T-helper 2 cell treated with Interferon-gamma antibody and Interleukin-4, amounts not matched to agents 5 μg/mL and 100 μg/mL, for 36 hours (primary cell): Measurements from ENCODE around the gene OCSTAMP.
A peak's percentile ranks its signal among the peaks of the same experiment; 100 is the strongest.

Experiments used
- DNase-seq: peaks from one replicate; pipeline ENCODE4 v3.0.0; 2021; ENCODE audit warnings: low spot score
- H3K27ac Mint-ChIP-seq: one replicate; pipeline ENCODE4 v1.8.0; 2021; ENCODE audit warnings: mild to moderate bottlenecking, mixed read lengths
- H3K27me3 Mint-ChIP-seq: one replicate; pipeline ENCODE4 v1.8.0; 2021; ENCODE audit warnings: low read depth, mixed read lengths
- H3K36me3 Mint-ChIP-seq: one replicate; pipeline ENCODE4 v1.8.0; 2021; ENCODE audit warnings: low read depth, mixed read lengths
- H3K4me1 Mint-ChIP-seq: one replicate; pipeline ENCODE4 v1.8.0; 2021; ENCODE audit warnings: low read depth, mixed read lengths
- H3K4me3 Mint-ChIP-seq: one replicate; pipeline ENCODE4 v1.8.0; 2022; ENCODE audit warnings: mild to moderate bottlenecking, moderate library complexity, mixed read lengths
- H3K9me3 Mint-ChIP-seq: one replicate; pipeline ENCODE4 v1.8.0; 2021; ENCODE audit warnings: mixed read lengths

The OCSTAMP gene

DNA sequence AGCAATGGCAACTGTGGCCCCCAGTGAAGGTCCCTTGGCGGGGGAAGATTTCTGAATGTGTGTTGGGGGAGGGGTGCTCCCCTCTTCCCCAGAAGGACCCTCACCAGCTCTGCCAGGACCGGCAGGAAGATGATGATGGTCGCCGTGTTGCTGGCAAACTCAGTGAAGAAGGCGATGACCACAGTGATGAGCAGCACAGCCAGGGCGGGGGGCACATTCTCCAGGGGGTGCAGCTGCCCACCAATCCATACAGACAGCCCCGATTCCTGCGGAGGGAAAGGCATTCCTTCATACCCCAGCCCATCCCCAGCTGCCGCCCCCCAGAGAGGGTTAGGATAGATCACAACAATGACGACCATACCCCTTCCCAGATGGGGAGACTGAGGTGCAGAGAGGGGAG, 15.7 kb upstream of the OCSTAMP start:
- Mint-ChIP-seq H3K27ac (no peak overlapping the region), H3K36me3 (no peaks in the 10 kb centered on the region), H3K4me3 (no peak overlapping the region), H3K27me3 (peaks cover 15% of the 10 kb centered on the region), H3K9me3 (no peaks in the 10 kb centered on the region), H3K4me1 (peaks cover 6% of the 10 kb centered on the region)
- DNase-seq = no peak

DNA sequence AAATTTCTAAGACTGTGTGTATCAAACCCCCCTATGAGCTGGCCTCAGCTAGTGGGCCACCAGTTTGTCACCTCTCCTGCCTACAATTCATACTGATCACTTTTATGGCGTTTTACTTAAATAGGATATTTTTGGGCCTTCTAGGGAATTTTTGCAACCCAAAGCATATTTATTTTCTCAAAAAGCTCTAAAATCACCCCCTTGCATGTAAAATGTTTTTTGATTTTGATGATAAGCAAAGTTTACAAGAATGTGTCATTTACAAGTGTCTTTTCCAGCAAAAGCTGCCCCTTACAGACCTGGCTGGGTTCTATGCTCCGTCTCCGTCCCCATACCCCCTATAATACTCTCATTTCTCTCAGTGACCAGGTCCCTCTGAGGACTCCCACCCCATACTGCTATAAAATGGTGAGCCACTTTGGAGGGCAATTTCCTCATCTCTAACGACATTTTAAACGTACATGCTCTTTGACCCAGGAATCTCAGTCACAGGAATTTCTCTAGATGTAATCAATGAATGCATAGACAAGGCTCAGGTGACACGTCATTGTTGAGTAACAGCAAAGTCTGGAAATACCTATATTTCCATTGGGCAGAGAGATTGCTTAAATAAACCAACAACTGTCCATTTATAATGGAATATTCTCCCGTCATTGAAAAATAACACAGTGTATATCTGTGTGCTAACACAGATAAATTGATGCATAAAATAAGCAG, 13.9 kb upstream of the OCSTAMP start:
- Mint-ChIP-seq H3K4me1 (peaks cover 22% of the 10 kb centered on the region), H3K9me3 (no peaks in the 10 kb centered on the region), H3K4me3 (no peak overlapping the region), H3K27me3 (peaks cover 15% of the 10 kb centered on the region), H3K36me3 (no peaks in the 10 kb centered on the region), H3K27ac (no peak overlapping the region)
- DNase-seq = no peak

DNA sequence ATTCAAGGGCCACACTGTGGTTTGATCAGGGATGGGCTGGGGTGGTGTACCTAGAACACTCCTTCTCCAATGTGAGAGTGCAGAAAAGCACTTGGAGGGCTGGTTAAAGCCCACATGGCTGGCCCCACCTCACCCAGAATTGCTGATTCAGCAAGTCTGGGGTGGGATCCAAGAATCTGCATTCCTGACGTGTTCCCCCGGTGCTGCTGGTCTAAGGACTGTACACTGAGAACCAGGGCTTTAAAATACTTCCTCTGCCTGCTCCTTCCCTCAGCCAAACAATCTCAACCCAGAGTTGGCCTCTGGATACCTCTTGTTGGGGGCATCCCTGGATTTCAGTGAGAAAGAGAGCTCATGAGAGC, 13.4 kb upstream of the OCSTAMP start:
- Mint-ChIP-seq H3K9me3 (no peaks in the 10 kb centered on the region), H3K27me3 (peaks cover 15% of the 10 kb centered on the region), H3K36me3 (no peaks in the 10 kb centered on the region), H3K4me3 (no peak overlapping the region), H3K27ac (no peak overlapping the region), H3K4me1 (peaks cover 23% of the 10 kb centered on the region)
- no peak for DNase-seq

DNA sequence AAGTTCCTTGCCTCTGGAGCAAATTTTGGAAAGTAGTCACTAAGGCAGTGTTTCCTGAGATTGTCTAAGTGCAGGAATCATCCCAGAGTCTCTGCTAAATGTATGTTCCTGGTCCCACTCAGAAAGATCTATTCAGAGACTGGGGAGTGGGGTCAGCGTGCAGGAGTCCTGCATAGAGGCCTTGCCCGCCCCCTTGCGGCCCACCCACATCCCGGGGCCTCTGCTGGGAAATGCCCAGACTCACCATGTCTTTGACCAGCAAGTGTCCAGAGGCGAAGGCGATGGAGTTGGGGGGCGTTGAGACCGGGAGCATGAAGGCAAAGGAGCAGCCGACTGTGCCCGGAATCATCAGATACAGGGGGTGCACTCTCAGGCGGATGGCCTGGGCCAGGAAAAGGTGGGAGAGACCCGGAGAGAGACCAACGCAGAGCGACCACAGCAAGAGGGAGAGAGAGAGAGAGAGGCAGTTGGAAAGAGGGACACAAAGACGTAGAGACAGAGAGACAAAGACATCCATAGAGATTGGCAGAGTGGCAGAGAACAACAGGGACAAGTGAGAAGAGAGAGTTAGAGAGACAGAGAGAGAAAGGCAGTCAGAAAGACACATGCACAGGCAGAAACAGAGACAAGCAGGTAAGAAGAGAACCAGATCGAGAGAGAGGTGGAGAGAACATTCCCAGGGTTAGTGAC, 12.9 kb upstream of the OCSTAMP start:
- Mint-ChIP-seq H3K36me3 (no peaks in the 10 kb centered on the region), H3K27ac (no peak overlapping the region), H3K27me3 (peaks cover 12% of the 10 kb centered on the region), H3K9me3 (no peaks in the 10 kb centered on the region), H3K4me1 (peaks cover 26% of the 10 kb centered on the region), H3K4me3 (no peak overlapping the region)
- no peak for DNase-seq

DNA sequence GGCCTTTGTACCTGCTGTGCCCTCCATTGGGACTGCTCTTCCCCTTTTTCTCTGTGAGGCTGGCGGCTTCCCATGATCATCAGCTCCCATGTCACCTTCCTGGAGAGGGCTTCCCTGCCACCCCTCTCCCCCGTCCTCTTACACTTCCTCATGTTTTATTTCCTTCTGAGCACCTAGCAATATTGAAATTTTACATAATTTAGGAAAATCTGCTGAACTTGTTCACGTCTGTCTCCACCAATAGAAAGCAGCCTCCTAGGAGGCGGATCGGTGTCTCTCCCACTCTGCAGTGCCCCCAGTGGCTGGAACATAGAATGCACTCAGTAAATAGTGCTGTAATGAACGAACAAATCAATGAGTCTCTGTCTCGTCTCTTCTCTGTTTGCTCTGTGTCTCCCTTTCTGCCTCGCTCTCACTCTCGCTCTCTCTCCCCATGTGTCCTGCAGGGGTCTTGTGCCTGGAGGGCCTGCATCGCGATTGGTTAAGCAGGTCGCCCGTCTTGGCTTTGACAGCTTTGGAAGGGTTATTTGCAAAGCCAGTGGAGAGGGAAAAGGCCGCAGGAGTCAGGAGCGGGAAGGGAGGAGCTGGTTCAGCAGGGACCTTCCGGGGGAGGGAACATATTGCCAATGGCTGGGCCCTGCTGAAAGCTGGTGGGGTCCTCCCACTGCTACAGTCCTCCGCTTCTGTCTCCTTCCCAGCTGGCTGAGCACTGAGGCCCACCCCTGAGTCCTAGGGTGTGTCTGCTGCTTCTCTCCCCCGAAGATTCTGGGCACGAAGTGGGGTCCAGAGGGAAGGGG, 12.1 kb upstream of the OCSTAMP start:
- Mint-ChIP-seq H3K4me3 (no peak overlapping the region), H3K4me1 (peaks cover 30% of the 10 kb centered on the region), H3K27me3 (peaks cover 9% of the 10 kb centered on the region), H3K36me3 (no peaks in the 10 kb centered on the region), H3K9me3 (no peaks in the 10 kb centered on the region), H3K27ac (no peak overlapping the region)
- peak; percentile 41 for DNase-seq

DNA sequence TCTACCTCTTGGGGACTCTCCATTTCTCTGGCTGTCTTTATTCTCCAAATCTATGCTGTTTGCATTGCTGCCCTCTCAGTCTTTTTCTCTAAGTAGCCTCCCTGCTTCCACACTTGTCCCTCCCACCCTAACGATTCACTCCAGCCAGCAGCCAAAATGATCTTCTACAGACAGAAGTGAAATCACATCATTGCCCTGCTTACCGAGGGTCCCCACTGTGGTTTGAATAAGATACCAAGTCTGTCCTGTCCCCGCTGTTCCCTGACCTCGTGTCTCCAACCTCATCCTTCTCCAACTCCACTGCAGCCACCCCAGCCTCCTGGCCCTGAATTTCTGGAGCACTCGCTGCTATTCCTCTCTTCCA, 11.5 kb upstream of the OCSTAMP start:
- no peak for DNase-seq
- Mint-ChIP-seq H3K27ac (no peak overlapping the region), H3K36me3 (no peaks in the 10 kb centered on the region), H3K4me1 (peaks cover 29% of the 10 kb centered on the region), H3K9me3 (no peaks in the 10 kb centered on the region), H3K4me3 (no peak overlapping the region), H3K27me3 (peaks cover 6% of the 10 kb centered on the region)

DNA sequence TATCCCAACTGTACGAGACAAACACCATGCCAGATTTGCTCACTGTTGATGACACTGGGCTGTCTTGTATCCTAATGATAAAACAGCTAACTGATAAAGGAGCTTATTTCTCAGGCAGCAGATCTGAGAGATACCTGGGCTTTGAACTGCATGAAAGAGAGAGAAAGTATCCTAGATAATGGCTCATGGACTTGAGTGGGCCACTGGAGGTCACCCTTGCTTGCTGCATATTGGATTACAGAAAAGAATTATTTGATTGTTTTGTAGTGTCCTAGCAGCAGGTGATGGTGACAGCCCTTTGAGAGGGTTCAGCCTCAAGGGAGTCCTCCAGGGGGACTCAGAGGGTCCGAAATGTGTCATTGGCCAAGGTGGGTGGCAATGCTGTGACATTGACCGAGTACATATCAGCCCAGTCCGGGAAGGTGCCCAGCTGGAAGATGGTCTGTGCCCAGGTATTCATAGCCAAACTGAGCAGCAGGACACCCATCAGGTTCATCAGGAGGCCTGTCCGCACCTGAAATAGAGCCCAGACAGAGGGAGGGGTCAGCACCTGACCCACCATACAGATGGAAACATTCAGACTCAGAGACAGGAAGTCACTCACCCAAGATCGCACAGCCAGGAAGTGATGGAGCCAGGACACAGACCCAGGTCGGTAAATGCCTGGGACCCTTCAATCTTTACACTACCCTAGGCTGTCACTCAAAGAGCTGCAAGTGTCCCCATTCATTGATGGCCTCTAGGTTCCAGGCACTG, 9.4 kb upstream of the OCSTAMP start:
- no peak overlapping the region for H3K4me3 Mint-ChIP-seq
- no peaks in the 10 kb centered on the region for H3K36me3 Mint-ChIP-seq

DNA sequence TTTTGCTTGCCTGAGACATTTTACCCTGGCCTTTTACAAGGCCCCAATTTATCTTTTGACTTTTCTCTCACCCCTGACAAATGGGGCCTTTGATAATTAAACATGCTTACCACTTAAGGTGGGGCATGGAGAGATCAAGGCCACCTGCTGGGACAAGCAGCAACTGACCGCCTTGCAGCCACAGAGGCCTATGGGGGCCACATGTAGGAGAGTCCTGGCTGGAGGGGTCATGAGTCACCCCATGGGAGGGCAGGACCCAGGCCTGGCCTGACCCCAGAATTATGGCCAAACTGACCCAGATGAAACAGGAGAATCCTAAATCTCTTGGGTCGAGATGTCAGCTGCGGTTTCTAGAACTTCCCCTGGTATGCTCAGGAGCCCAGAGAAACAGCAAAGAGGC, 8.5 kb upstream of the OCSTAMP start:
- no peak overlapping the region for H3K27ac Mint-ChIP-seq
- H3K4me1 Mint-ChIP-seq = peaks cover 41% of the 10 kb centered on the region
- DNase-seq = no peak
- H3K4me3 Mint-ChIP-seq = no peak overlapping the region
- H3K27me3 Mint-ChIP-seq = no peaks in the 10 kb centered on the region
- H3K9me3 Mint-ChIP-seq = no peaks in the 10 kb centered on the region
- H3K36me3 Mint-ChIP-seq = no peaks in the 10 kb centered on the region

More for the DNA sequence above, 9.4 kb upstream of the OCSTAMP start:
- no peak overlapping the region for H3K27ac Mint-ChIP-seq
- no peaks in the 10 kb centered on the region for H3K9me3 Mint-ChIP-seq
- DNase-seq = no peak
- H3K4me1 Mint-ChIP-seq = peaks cover 34% of the 10 kb centered on the region
- H3K27me3 Mint-ChIP-seq = no peaks in the 10 kb centered on the region

- Mint-ChIP-seq H3K4me1 (peaks cover 44% of the 10 kb centered on the region), H3K27ac (no peak overlapping the region), H3K36me3 (no peaks in the 10 kb centered on the region), H3K9me3 (no peaks in the 10 kb centered on the region), H3K4me3 (no peak overlapping the region), H3K27me3 (no peaks in the 10 kb centered on the region)
- DNase-seq = peak; percentile 70
Measured at GRCh38 chr20:46558511-46558959, 8.1 kb upstream of the OCSTAMP start.

DNA sequence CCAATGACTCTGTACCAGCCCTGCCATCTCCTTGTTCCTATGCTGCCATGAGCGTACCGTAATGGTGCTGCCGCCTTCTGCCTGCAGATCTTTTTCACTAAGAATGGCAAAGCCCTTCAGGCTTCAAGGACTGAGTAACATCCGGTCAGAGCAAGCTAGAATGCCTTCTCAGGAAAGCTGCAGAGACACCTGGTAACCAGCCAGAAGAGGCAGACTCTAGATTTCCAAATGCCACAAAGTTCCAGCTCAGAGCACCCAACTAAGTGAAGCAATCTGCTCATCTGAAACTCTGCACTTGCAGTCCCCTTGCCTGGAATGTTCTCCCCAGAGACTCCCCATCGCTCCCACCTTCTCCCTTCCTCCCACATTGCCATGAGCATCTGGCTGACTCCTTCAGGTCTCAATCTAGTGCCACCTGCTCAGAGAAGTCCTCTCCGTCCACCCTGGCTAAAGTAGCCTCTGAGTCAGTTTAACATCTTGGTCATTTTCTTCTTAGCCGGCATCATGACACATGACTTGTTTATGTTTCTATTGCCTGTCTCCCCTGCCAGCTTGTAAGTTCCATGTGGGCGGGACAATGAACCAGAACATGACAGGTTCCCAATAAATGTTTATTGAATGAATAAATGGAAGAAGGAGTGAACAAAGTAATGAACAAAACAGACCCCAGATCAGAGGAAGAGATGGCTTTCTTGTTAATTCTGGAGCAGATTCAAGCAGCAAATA, 6.9 kb upstream of the OCSTAMP start:
- Mint-ChIP-seq H3K27me3 (no peaks in the 10 kb centered on the region), H3K9me3 (no peaks in the 10 kb centered on the region), H3K4me1 (peaks cover 55% of the 10 kb centered on the region), H3K36me3 (no peaks in the 10 kb centered on the region), H3K27ac (no peak overlapping the region), H3K4me3 (no peak overlapping the region)
- no peak for DNase-seq

DNA sequence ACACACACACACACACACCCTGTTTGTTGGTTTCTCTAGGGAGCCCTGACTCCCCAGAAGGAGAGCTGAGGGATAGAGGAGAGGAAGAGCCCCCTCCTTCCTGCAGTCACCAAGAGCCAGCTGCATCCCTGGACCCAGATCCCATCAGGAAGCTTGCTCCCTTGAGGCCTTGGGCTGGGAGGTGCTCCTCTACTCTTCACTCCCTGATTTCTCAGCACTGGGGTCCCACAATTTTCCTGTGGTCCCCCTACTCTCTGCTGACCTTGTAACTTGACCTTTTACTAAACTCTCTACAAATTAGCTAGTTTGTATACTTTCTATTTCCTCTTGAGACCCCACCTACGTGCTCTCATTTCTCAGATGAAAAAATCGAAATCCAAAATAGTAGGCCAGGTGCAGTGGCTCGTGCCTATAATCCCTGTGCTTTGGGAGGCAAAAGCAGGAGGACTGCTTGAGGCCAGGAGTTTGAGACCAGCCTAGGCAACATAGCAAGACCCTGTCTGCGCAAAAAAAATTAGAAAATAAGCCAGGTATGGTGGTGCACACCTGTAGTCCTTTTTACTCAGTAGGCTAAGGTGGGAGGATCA, 5.0 kb upstream of the OCSTAMP start:
- Mint-ChIP-seq H3K27me3 (no peaks in the 10 kb centered on the region), H3K4me1 (peaks cover 60% of the 10 kb centered on the region), H3K36me3 (no peaks in the 10 kb centered on the region), H3K27ac (no peak overlapping the region), H3K9me3 (no peaks in the 10 kb centered on the region), H3K4me3 (no peak overlapping the region)
- DNase-seq = no peak

GRCh38 chr20:46554828-46555227, 4.4 kb upstream of the OCSTAMP start:
- Mint-ChIP-seq H3K4me3 (no peak overlapping the region), H3K27ac (no peak overlapping the region), H3K9me3 (no peaks in the 10 kb centered on the region), H3K4me1 (peaks cover 59% of the 10 kb centered on the region), H3K36me3 (no peaks in the 10 kb centered on the region), H3K27me3 (no peaks in the 10 kb centered on the region)
- DNase-seq = no peak

DNA sequence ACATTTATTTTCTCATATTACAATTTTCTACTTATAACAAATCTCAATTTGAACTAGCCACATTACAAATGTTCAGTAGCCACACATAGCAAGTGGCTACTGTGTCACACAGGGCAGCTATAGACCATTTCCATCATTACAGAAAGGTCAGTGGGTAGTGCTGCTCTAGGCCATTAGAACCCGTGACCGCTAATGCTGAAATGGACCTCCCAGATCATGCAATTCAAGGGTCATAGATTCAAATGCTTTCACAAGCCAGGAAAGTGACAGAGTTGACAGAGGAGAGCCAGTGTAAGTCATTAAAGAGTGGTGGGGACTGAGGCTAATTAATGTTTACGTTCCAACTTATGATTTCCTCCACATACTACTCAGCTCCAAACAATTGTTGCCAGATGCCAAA, 3.5 kb upstream of the OCSTAMP start:
- DNase-seq = no peak
- peaks cover 54% of the 10 kb centered on the region for H3K4me1 Mint-ChIP-seq
- H3K27ac Mint-ChIP-seq = no peak overlapping the region
- no peaks in the 10 kb centered on the region for H3K9me3 Mint-ChIP-seq
- no peaks in the 10 kb centered on the region for H3K36me3 Mint-ChIP-seq
- H3K4me3 Mint-ChIP-seq = no peak overlapping the region
- no peaks in the 10 kb centered on the region for H3K27me3 Mint-ChIP-seq
